HUES48 (cell line): Measurements from ENCODE around the gene SYMPK.

Source experiments
- H3K27ac ChIP-seq: one replicate; pipeline ENCODE4 v1.7.0; 2013; ENCODE audit warnings: low read depth, low read length, inconsistent platforms
- H3K27me3 ChIP-seq: 2 replicates; pipeline ENCODE4 v1.6.1; 2013; ENCODE audit warnings: mild to moderate bottlenecking, low read length; ENCODE audit not compliant: control insufficient read depth, insufficient read depth
- H3K36me3 ChIP-seq: 2 replicates; pipeline ENCODE4 v1.6.1; 2013; ENCODE audit warnings: low read length; ENCODE audit not compliant: control insufficient read depth, insufficient read depth
- H3K4me1 ChIP-seq: 2 replicates; pipeline ENCODE4 v1.6.1; 2013; ENCODE audit warnings: mild to moderate bottlenecking, low read length; ENCODE audit not compliant: control insufficient read depth, insufficient read depth
- H3K4me3 ChIP-seq: 2 replicates; pipeline ENCODE4 v1.5.1; 2013; ENCODE audit warnings: mild to moderate bottlenecking, low read depth, low read length
- H3K9ac ChIP-seq: 2 replicates; pipeline ENCODE4 v1.6.1; 2013; ENCODE audit warnings: mild to moderate bottlenecking, low read depth, low read length, moderate library complexity
- H3K9me3 ChIP-seq: 2 replicates; pipeline ENCODE4 v1.6.1; 2013; ENCODE audit warnings: low read length; ENCODE audit not compliant: control insufficient read depth, insufficient read depth

SYMPK gene

GRCh38 chr19:45862564-45863334 lies at the start of gene SYMPK:
TSS of gene SYMPK (minus strand) at chr19:45863147. CDS start at chr19:45854495, 8,652 bp downstream.
- no peaks in the 10 kb centered on the region for H3K9me3 ChIP-seq
- H3K9ac ChIP-seq: peak within 1 kb of the TSS; percentile 88
- H3K4me3 ChIP-seq: peak within 1 kb of the TSS; percentile 89
- peaks cover 26% of the 10 kb centered on the region for H3K36me3 ChIP-seq
- no peaks in the 10 kb centered on the region for H3K27me3 ChIP-seq
- H3K4me1 ChIP-seq: peaks cover 12% of the 10 kb centered on the region; the same call in 1 of the 2 replicates
- H3K27ac ChIP-seq: peak within 1 kb of the TSS; percentile 91

GRCh38 chr19:45911291-45911690 lies 48.3 kb upstream of the SYMPK start:
- H3K9ac ChIP-seq: no peak overlapping the region
- no peak overlapping the region for H3K27ac ChIP-seq
- no peaks in the 10 kb centered on the region for H3K9me3 ChIP-seq
- H3K36me3 ChIP-seq: no peaks in the 10 kb centered on the region
- H3K4me3 ChIP-seq: no peak overlapping the region
- no peaks in the 10 kb centered on the region for H3K27me3 ChIP-seq
- H3K4me1 ChIP-seq: no peaks in the 10 kb centered on the region

GRCh38 chr19:45908956-45909355 lies 46.0 kb upstream of the SYMPK start:
- Histone ChIP-seq H3K36me3 (no peaks in the 10 kb centered on the region), H3K27ac (no peak overlapping the region), H3K9ac (no peak overlapping the region), H3K9me3 (no peaks in the 10 kb centered on the region), H3K27me3 (no peaks in the 10 kb centered on the region), H3K4me1 (no peaks in the 10 kb centered on the region), H3K4me3 (no peak overlapping the region)

- Histone ChIP-seq H3K36me3 (no peaks in the 10 kb centered on the region), H3K9ac (no peak overlapping the region), H3K4me3 (no peak overlapping the region), H3K27ac (no peak overlapping the region), H3K4me1 (no peaks in the 10 kb centered on the region), H3K9me3 (no peaks in the 10 kb centered on the region), H3K27me3 (peaks cover 4% of the 10 kb centered on the region)
These were observed 43.3 kb upstream of the SYMPK start for GRCh38 chr19:45906221-45906620.

- Histone ChIP-seq H3K9ac (no peak overlapping the region), H3K4me1 (no peaks in the 10 kb centered on the region), H3K4me3 (no peak overlapping the region), H3K27ac (no peak overlapping the region), H3K27me3 (peaks cover 14% of the 10 kb centered on the region), H3K36me3 (peaks cover 6% of the 10 kb centered on the region), H3K9me3 (no peaks in the 10 kb centered on the region)
These were observed 42.1 kb upstream of the SYMPK start for GRCh38 chr19:45905011-45905410.

GRCh38 chr19:45902651-45903625 lies 40.0 kb upstream of the SYMPK start:
- Histone ChIP-seq H3K4me3 (peak overlapping the region; percentile 67), H3K27ac (peak overlapping the region; percentile 89), H3K9me3 (no peaks in the 10 kb centered on the region), H3K36me3 (peaks cover 14% of the 10 kb centered on the region), H3K4me1 (no peaks in the 10 kb centered on the region), H3K9ac (no peak overlapping the region), H3K27me3 (peaks cover 14% of the 10 kb centered on the region)

- H3K27ac ChIP-seq: peak within 1 kb of the TSS; percentile 89
These were observed 39.1 kb upstream of the SYMPK start, which contains the start of gene MYPOP for GRCh38 chr19:45901912-45902650. TSS of gene MYPOP (minus strand) at chr19:45902613. CDS start at chr19:45901773, 840 bp downstream.

GRCh38 chr19:45901432-45901911 lies 38.5 kb upstream of the SYMPK start:
- Histone ChIP-seq H3K9ac (no peak overlapping the region), H3K27me3 (peaks cover 14% of the 10 kb centered on the region)

More at GRCh38 chr19:45901912-45902650, 39.1 kb upstream of the SYMPK start, which contains the start of gene MYPOP:
- no peaks in the 10 kb centered on the region for H3K9me3 ChIP-seq
- no peak within 1 kb of the TSS for H3K9ac ChIP-seq
- peaks cover 14% of the 10 kb centered on the region for H3K27me3 ChIP-seq
- peaks cover 14% of the 10 kb centered on the region for H3K36me3 ChIP-seq
- peak within 1 kb of the TSS; percentile 89 for H3K4me3 ChIP-seq
- H3K4me1 ChIP-seq: no peaks in the 10 kb centered on the region

GRCh38 chr19:45900738-45901431 lies 37.9 kb upstream of the SYMPK start:
- Histone ChIP-seq H3K4me1 (no peaks in the 10 kb centered on the region), H3K4me3 (peak overlapping the region; percentile 89), H3K9me3 (no peaks in the 10 kb centered on the region), H3K27ac (no peak overlapping the region), H3K27me3 (peaks cover 14% of the 10 kb centered on the region), H3K9ac (no peak overlapping the region), H3K36me3 (peaks cover 14% of the 10 kb centered on the region)

More at GRCh38 chr19:45901432-45901911, 38.5 kb upstream of the SYMPK start:
- H3K4me3 ChIP-seq: peak overlapping the region; percentile 89
- H3K4me1 ChIP-seq: no peaks in the 10 kb centered on the region
- H3K9me3 ChIP-seq: no peaks in the 10 kb centered on the region
- peaks cover 14% of the 10 kb centered on the region for H3K36me3 ChIP-seq
- H3K27ac ChIP-seq: no peak overlapping the region
